ENCODE results near the gene HS6ST1.

Gene HS6ST1

GRCh38 chr2:128347701-128348539, 29.3 kb upstream of the HS6ST1 start:
- DNase-seq = no peak

- DNase-seq = no peak
These were observed 28.5 kb upstream of the HS6ST1 start for GRCh38 chr2:128347171-128347558.

GRCh38 chr2:128346291-128347170, 27.9 kb upstream of the HS6ST1 start:
- DNase-seq = no peak

- DNase-seq = no peak
These were observed 26.9 kb upstream of the HS6ST1 start for GRCh38 chr2:128345436-128346165.

GRCh38 chr2:128344101-128344500, 25.4 kb upstream of the HS6ST1 start:
- no peak for DNase-seq

GRCh38 chr2:128343459-128343858, 24.8 kb upstream of the HS6ST1 start:
- no peak for DNase-seq

- DNase-seq = no peak
These were observed 23.9 kb upstream of the HS6ST1 start for GRCh38 chr2:128342550-128342949.

- DNase-seq = no peak
These were observed 23.0 kb upstream of the HS6ST1 start for GRCh38 chr2:128341621-128342020.

GRCh38 chr2:128332091-128332634, 13.5 kb upstream of the HS6ST1 start:
- DNase-seq = no peak

- DNase-seq = no peak
These were observed 11.9 kb upstream of the HS6ST1 start for GRCh38 chr2:128330583-128330982.

GRCh38 chr2:128329607-128330006, 10.9 kb upstream of the HS6ST1 start:
- DNase-seq = no peak

- DNase-seq = no peak
These were observed 8.7 kb upstream of the HS6ST1 start for GRCh38 chr2:128327180-128327964.

GRCh38 chr2:128326346-128326745, 7.7 kb upstream of the HS6ST1 start:
- no peak for DNase-seq

- no peak for DNase-seq
These were observed 7.0 kb upstream of the HS6ST1 start for GRCh38 chr2:128325611-128326181.

GRCh38 chr2:128324897-128325410, 6.3 kb upstream of the HS6ST1 start:
- DNase-seq = no peak

- DNase-seq = no peak
These were observed 5.6 kb upstream of the HS6ST1 start for GRCh38 chr2:128324008-128324896.

GRCh38 chr2:128323555-128323931, 4.9 kb upstream of the HS6ST1 start:
- no peak for DNase-seq

- DNase-seq = no peak
These were observed 4.3 kb upstream of the HS6ST1 start for GRCh38 chr2:128322715-128323554.
